GM23338 (cell line): ENCODE measurements around the gene PHF21A.

ENCODE experiments used
- CREB1 ChIP-seq: fragments of 250-450 bp; sonication (Bioruptor Pico); IDR thresholded peaks from 2 replicates; pipeline ENCODE4 v1.5.0; 2020; ENCODE audit warnings: low read depth, mild to moderate bottlenecking, moderate library complexity
- EZH2phosphoT487 ChIP-seq: fragments of 200-600 bp; sonication (generic); IDR thresholded peaks from one replicate; pipeline ENCODE4 v1.8.1; 2018; ENCODE audit warnings: antibody characterized with exemption; ENCODE audit not compliant: unreplicated experiment
- POLR2AphosphoS5 ChIP-seq: IDR thresholded peaks from 2 replicates; pipeline ENCODE4 v1.6.1; 2016; ENCODE audit warnings: antibody characterized with exemption, low read depth
- TF ChIP-seq, protein P1 (sequence below), 2 experiments: fragments of 200-600 bp in 1 of 2; sonication (generic) in 1 of 2; conservative IDR thresholded peaks; 2 replicates each; pipeline versions ENCODE4 v1.5.1 to v1.6.1; 2016 to 2017; ENCODE audit warnings: antibody characterized with exemption in 2 of 2, low read depth in 2 of 2, mild to moderate bottlenecking in 2 of 2, moderate library complexity in 1 of 2

DNA sequence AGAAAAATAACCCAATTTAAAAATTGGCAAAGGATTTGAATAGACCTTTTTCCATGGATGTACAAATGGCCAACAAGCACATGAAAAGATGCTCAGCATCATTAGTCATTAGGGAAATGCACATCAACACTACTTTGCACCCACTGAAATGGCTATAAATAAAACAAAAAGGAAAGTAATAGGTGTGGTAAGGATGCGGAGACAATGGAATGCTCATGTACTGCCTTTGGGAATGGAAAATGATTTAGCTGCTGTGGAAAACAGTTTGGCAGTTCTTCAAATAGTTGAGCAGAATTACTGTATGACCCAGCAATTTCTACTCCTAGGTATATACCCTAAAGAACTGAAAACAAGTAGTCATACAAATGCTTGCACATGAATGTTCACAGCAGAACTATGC is 161.4 kb downstream of the PHF21A start:
- TF ChIP-seq, protein P1, sequence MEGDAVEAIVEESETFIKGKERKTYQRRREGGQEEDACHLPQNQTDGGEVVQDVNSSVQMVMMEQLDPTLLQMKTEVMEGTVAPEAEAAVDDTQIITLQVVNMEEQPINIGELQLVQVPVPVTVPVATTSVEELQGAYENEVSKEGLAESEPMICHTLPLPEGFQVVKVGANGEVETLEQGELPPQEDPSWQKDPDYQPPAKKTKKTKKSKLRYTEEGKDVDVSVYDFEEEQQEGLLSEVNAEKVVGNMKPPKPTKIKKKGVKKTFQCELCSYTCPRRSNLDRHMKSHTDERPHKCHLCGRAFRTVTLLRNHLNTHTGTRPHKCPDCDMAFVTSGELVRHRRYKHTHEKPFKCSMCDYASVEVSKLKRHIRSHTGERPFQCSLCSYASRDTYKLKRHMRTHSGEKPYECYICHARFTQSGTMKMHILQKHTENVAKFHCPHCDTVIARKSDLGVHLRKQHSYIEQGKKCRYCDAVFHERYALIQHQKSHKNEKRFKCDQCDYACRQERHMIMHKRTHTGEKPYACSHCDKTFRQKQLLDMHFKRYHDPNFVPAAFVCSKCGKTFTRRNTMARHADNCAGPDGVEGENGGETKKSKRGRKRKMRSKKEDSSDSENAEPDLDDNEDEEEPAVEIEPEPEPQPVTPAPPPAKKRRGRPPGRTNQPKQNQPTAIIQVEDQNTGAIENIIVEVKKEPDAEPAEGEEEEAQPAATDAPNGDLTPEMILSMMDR (conservative IDR thresholded peaks at IDR 0.05; ENCODE audit: low read depth in 2 of 2) = no peak
- no peak for TF ChIP-seq CREB1 (CRISPR knock-in tag)
- no peak for TF ChIP-seq POLR2AphosphoS5
- TF ChIP-seq EZH2phosphoT487 = no peak
